WTC11 (cell line): ENCODE measurements around the gene SCYGR7. TPM values are rescaled to one million over a fixed set of nuclear protein-coding genes. Genes with fewer than 3 reads are reported as not detected.

Experiments used
- ATAC-seq: fragments of 200-7000 bp; cut with Tn5 transposase; 2 replicates; pipeline ENCODE4 v1.10.0; 2021; ENCODE audit warnings: mild to moderate bottlenecking, moderate library complexity
- CTCF ChIA-PET: fragments of 300-600 bp; sonication (Branson Sonifier 250); formaldehyde crosslinking; loops from one replicate; lab custom pipeline; 2021; ENCODE audit warnings: antibody characterized with exemption; lab: Charles Lee
- POLR2A ChIA-PET: fragments of 350-600 bp; sonication (Branson Sonifier 250); formaldehyde crosslinking; loops from one replicate; lab custom pipeline; 2021; ENCODE audit warnings: antibody characterized with exemption; lab: Charles Lee
- DNase-seq: peaks from one replicate; pipeline ENCODE4 v3.0.0; 2021; ENCODE audit warnings: low spot score
- H3K27ac Mint-ChIP-seq: 2 replicates; pipeline ENCODE4 v1.8.0; 2021; ENCODE audit warnings: mixed read lengths
- H3K27me3 Mint-ChIP-seq: 2 replicates; pipeline ENCODE4 v1.8.0; 2021; ENCODE audit warnings: low read depth, mild to moderate bottlenecking, moderate library complexity, mixed read lengths
- H3K36me3 Mint-ChIP-seq: 2 replicates; pipeline ENCODE4 v1.8.0; 2021; ENCODE audit warnings: mixed read lengths
- H3K4me1 Mint-ChIP-seq: 2 replicates; pipeline ENCODE4 v1.8.0; 2022; ENCODE audit warnings: mixed read lengths
- H3K4me3 Mint-ChIP-seq: 2 replicates; pipeline ENCODE4 v1.8.0; 2021; ENCODE audit warnings: mild to moderate bottlenecking, moderate library complexity, mixed read lengths
- H3K9me3 Mint-ChIP-seq: 2 replicates; pipeline ENCODE4 v1.8.0; 2021; ENCODE audit warnings: mixed read lengths
- CBFB ChIP-seq: sonication (generic); formaldehyde crosslinking; IDR thresholded peaks from 2 replicates; pipeline ENCODE4 v1.8.1; 2022; ENCODE audit warnings: mild to moderate bottlenecking, low read depth, missing genetic modification reagents
- CREB1 ChIP-seq: sonication (generic); formaldehyde crosslinking; IDR thresholded peaks from 2 replicates; pipeline ENCODE4 v1.8.0; 2023; ENCODE audit warnings: mild to moderate bottlenecking, missing genetic modification reagents
- E2F1 ChIP-seq: sonication (generic); formaldehyde crosslinking; IDR thresholded peaks from 2 replicates; pipeline ENCODE4 v1.8.0; 2022; ENCODE audit warnings: mild to moderate bottlenecking, missing genetic modification reagents
- ETV6 ChIP-seq: sonication (generic); formaldehyde crosslinking; IDR thresholded peaks from 2 replicates; pipeline ENCODE4 v1.8.1; 2022; ENCODE audit warnings: mild to moderate bottlenecking, missing genetic modification reagents
- FOXK1 ChIP-seq: sonication (generic); formaldehyde crosslinking; IDR thresholded peaks from 2 replicates; pipeline ENCODE4 v1.8.0; 2022; ENCODE audit warnings: mild to moderate bottlenecking, moderate library complexity, missing genetic modification reagents
- GABPB1 ChIP-seq: sonication (generic); formaldehyde crosslinking; IDR thresholded peaks from 2 replicates; pipeline ENCODE4 v1.8.1; 2023; ENCODE audit warnings: mild to moderate bottlenecking, missing genetic modification reagents
- GTF2I ChIP-seq: fragments of 250-450 bp; sonication (Bioruptor Pico); conservative IDR thresholded peaks from 2 replicates; pipeline ENCODE4 v1.4.0; 2021; ENCODE audit warnings: mild to moderate bottlenecking
- IRF2 ChIP-seq: sonication (generic); formaldehyde crosslinking; IDR thresholded peaks from 2 replicates; pipeline ENCODE4 v1.8.0; 2022; ENCODE audit warnings: low read depth, missing genetic modification reagents, borderline replicate concordance
- MXD4 ChIP-seq: fragments of 250-450 bp; sonication (Bioruptor Pico); IDR thresholded peaks from 2 replicates; pipeline ENCODE4 v1.8.0; 2021; ENCODE audit warnings: mild to moderate bottlenecking, moderate library complexity, borderline replicate concordance
- NR3C1 ChIP-seq: sonication (generic); formaldehyde crosslinking; conservative IDR thresholded peaks from 2 replicates; pipeline ENCODE4 v1.8.1; 2023; ENCODE audit warnings: low read depth, mild to moderate bottlenecking, missing genetic modification reagents
- OVOL2 ChIP-seq: fragments of 250-450 bp; sonication (Bioruptor Pico); IDR thresholded peaks from 2 replicates; pipeline ENCODE4 v1.9.0; 2021; ENCODE audit warnings: mild to moderate bottlenecking, borderline replicate concordance
- TEAD4 ChIP-seq: sonication (generic); formaldehyde crosslinking; IDR thresholded peaks from 2 replicates; pipeline ENCODE4 v1.8.0; 2022; ENCODE audit warnings: mild to moderate bottlenecking, missing genetic modification reagents
- USF2 ChIP-seq: sonication (generic); formaldehyde crosslinking; IDR thresholded peaks from 2 replicates; pipeline ENCODE4 v1.8.1; 2023; ENCODE audit warnings: mild to moderate bottlenecking, missing genetic modification reagents, moderate library complexity
- ZBTB21 ChIP-seq: sonication (generic); formaldehyde crosslinking; IDR thresholded peaks from 2 replicates; pipeline ENCODE4 v1.8.1; 2023; ENCODE audit warnings: mild to moderate bottlenecking, missing genetic modification reagents, borderline replicate concordance
- ZNF138 ChIP-seq: sonication (generic); formaldehyde crosslinking; conservative IDR thresholded peaks from 2 replicates; pipeline ENCODE4 v1.8.1; 2022; ENCODE audit warnings: mild to moderate bottlenecking, moderate library complexity, missing genetic modification reagents
- ZNF219 ChIP-seq: sonication (generic); formaldehyde crosslinking; IDR thresholded peaks from 2 replicates; pipeline ENCODE4 v1.8.0; 2023; ENCODE audit warnings: missing genetic modification reagents, mild to moderate bottlenecking, borderline replicate concordance
- ZNF281 ChIP-seq: sonication (generic); formaldehyde crosslinking; IDR thresholded peaks from 2 replicates; pipeline ENCODE4 v1.8.0; 2023; ENCODE audit warnings: mild to moderate bottlenecking, missing genetic modification reagents
- ZNF317 ChIP-seq: sonication (generic); formaldehyde crosslinking; IDR thresholded peaks from 2 replicates; pipeline ENCODE4 v1.8.1; 2023; ENCODE audit warnings: low read depth, mild to moderate bottlenecking, moderate library complexity, missing genetic modification reagents, borderline replicate concordance
- ZNF671 ChIP-seq: fragments of 250-450 bp; sonication (Bioruptor Pico); IDR thresholded peaks from 2 replicates; pipeline ENCODE4 v1.8.0; 2021; ENCODE audit warnings: mild to moderate bottlenecking
- ZSCAN18 ChIP-seq: fragments of 250-450 bp; sonication (Bioruptor Pico); IDR thresholded peaks from 2 replicates; pipeline ENCODE4 v2.1.2; 2022; ENCODE audit warnings: mild to moderate bottlenecking, moderate library complexity
- total RNA-seq: library from RNA; stranded (reverse); gene quantifications from 3 replicates; pipeline ENCODE4 v1.2.3, GENCODE V29; 2021
- TF ChIP-seq, protein P1 (sequence below): fragments of 250-450 bp; sonication (Bioruptor Pico); IDR thresholded peaks from 2 replicates; pipeline ENCODE4 v1.8.0; 2021; ENCODE audit warnings: mild to moderate bottlenecking
- TF ChIP-seq, protein P2 (sequence below): sonication (generic); formaldehyde crosslinking; IDR thresholded peaks from 2 replicates; pipeline ENCODE4 v1.8.0; 2022; ENCODE audit warnings: mild to moderate bottlenecking, missing genetic modification reagents
- TF ChIP-seq, protein P3 (sequence below): fragments of 250-450 bp; sonication (Bioruptor Pico); IDR thresholded peaks from 2 replicates; pipeline ENCODE4 v1.9.0; 2021; ENCODE audit warnings: moderate library complexity, mild to moderate bottlenecking, inconsistent platforms, borderline replicate concordance

The SCYGR7 gene
- total RNA-seq, 1 experiment from 2014 or later, result not detected

DNA sequence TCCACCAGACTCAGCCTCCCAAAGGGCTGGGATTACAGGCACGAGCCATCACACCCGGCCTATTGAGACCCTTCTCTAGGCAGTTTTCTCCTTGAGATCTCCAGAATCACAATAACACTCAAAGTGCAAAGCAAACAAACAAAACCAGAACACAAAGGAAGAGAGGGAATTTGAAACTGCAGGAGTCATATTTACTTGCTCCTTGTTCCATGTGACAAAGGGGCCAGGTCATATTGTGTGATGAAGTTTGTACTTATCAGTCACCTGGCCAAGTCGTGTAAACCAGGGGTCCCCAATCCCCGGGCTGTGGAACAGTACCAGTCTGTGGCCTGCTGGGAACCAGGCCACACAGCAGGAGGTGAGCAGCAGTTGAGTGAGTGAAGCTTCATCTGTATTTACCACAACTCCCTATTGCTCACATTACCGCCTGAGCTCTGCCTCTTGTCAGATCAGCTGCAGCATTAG is 44.1 kb downstream of the SCYGR7 start (continued):
- TF ChIP-seq, protein P1, sequence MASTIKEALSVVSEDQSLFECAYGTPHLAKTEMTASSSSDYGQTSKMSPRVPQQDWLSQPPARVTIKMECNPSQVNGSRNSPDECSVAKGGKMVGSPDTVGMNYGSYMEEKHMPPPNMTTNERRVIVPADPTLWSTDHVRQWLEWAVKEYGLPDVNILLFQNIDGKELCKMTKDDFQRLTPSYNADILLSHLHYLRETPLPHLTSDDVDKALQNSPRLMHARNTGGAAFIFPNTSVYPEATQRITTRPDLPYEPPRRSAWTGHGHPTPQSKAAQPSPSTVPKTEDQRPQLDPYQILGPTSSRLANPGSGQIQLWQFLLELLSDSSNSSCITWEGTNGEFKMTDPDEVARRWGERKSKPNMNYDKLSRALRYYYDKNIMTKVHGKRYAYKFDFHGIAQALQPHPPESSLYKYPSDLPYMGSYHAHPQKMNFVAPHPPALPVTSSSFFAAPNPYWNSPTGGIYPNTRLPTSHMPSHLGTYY (CRISPR knock-in tag), result no peak
- TF ChIP-seq E2F1 (CRISPR knock-in tag), result no peak

DNA sequence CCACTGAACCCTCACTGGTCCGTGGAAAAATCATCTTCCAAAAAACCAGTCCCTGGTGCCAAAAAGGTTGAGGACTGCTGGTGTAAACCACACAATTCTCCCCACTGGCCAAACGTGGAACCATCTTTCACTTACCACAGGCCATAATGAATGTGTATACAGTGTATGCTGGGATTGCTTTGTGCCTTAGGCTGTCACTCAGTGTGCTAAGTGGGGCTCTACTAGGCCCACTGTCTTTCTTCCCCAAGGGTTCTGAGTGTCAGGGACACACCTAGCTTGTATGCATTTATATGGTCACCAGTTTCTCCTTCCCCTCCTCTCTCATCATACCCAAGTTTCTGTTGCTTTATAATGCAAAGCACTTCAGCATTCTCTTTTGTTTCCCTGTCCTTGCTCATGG is 44.8 kb downstream of the SCYGR7 start:
- H3K27me3 Mint-ChIP-seq, result no peaks in the 10 kb centered on the region
- DNase-seq (no peak), ATAC-seq (peak; percentile 32; the same call in 1 of the 2 replicates)
- no peaks in the 10 kb centered on the region for H3K36me3 Mint-ChIP-seq
- TF ChIP-seq, protein P2, sequence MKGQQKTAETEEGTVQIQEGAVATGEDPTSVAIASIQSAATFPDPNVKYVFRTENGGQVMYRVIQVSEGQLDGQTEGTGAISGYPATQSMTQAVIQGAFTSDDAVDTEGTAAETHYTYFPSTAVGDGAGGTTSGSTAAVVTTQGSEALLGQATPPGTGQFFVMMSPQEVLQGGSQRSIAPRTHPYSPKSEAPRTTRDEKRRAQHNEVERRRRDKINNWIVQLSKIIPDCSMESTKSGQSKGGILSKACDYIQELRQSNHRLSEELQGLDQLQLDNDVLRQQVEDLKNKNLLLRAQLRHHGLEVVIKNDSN (CRISPR knock-in tag), result no peak
- TF ChIP-seq TEAD4, result no peak
- TF ChIP-seq ZNF671, result no peak
- TF ChIP-seq ZNF281 (CRISPR knock-in tag), result no peak
- TF ChIP-seq CREB1, result no peak
- TF ChIP-seq USF2 (CRISPR knock-in tag), result no peak
- TF ChIP-seq, protein P3, sequence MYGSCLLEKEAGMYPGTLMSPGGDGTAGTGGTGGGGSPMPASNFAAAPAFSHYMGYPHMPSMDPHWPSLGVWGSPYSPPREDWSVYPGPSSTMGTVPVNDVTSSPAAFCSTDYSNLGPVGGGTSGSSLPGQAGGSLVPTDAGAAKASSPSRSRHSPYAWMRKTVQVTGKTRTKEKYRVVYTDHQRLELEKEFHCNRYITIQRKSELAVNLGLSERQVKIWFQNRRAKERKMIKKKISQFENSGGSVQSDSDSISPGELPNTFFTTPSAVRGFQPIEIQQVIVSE (CRISPR knock-in tag), result no peak
- ChIA-PET CTCF (interaction anchor here (0.7 to 2.7 kb wide), 6 partner anchors 7 to 167 kb away, joined by 5 to 10 read pairs (median 6); no protein-coding TSS in a partner anchor), POLR2A (interaction anchor here (0.7 kb wide), 1 partner anchor 1052 kb away, joined by 5 read pairs; no protein-coding TSS in a partner anchor)
- peak overlapping the region; percentile 88 for H3K27ac Mint-ChIP-seq
- H3K9me3 Mint-ChIP-seq, result no peaks in the 10 kb centered on the region
- peak overlapping the region; percentile 24; the same call in 1 of the 2 replicates for H3K4me3 Mint-ChIP-seq
- peaks cover 29% of the 10 kb centered on the region for H3K4me1 Mint-ChIP-seq

GRCh38 chr2:227774011-227774624 is 46.0 kb downstream of the SCYGR7 start:
- Mint-ChIP-seq H3K9me3 (no peaks in the 10 kb centered on the region), H3K27ac (peak overlapping the region; percentile 75; the same call in 1 of the 2 replicates), H3K36me3 (no peaks in the 10 kb centered on the region), H3K4me3 (no peak overlapping the region), H3K27me3 (no peaks in the 10 kb centered on the region), H3K4me1 (peaks cover 25% of the 10 kb centered on the region)
- DNase-seq (peak; percentile 28), ATAC-seq (peak; percentile 76)
- ChIA-PET POLR2A (no interaction called here), CTCF (interaction anchor here (0.6 to 2.7 kb wide), 21 partner anchors 9 to 359 kb away, joined by 3 to 20 read pairs (median 3); no protein-coding TSS in a partner anchor)
- TF ChIP-seq OVOL2 (CRISPR knock-in tag), result no peak
- TF ChIP-seq GTF2I (CRISPR knock-in tag), result no peak
- TF ChIP-seq ZNF317, result no peak
- no peak for TF ChIP-seq NR3C1 (CRISPR knock-in tag)
- TF ChIP-seq ETV6 (CRISPR knock-in tag), result no peak
- no peak for TF ChIP-seq ZNF138
- TF ChIP-seq ZSCAN18 (CRISPR knock-in tag), result no peak
- TF ChIP-seq CBFB (CRISPR knock-in tag), result no peak
- no peak for TF ChIP-seq ZBTB21 (CRISPR knock-in tag)
- no peak for TF ChIP-seq FOXK1 (CRISPR knock-in tag)
- TF ChIP-seq, protein P2 (CRISPR knock-in tag), result no peak
- TF ChIP-seq IRF2 (CRISPR knock-in tag), result no peak
- no peak for TF ChIP-seq ZNF219 (CRISPR knock-in tag)
- no peak for TF ChIP-seq GABPB1
- TF ChIP-seq MXD4 (CRISPR knock-in tag), result no peak
